GM21423 (cell line): Measurements from ENCODE around the gene HELZ.
"Not testable (repeated sequence)": the region's sequence is repeated elsewhere in the genome, so short reads cannot be mapped to it uniquely, and the experiment has no call there.

Experiments
- ATAC-seq: cut with Tn5 transposase; IDR thresholded peaks from one replicate; pipeline ENCODE4 v1.9.1; 2021; ENCODE audit warnings: mild to moderate bottlenecking, moderate library complexity; ENCODE audit not compliant: unreplicated experiment

Gene HELZ

DNA sequence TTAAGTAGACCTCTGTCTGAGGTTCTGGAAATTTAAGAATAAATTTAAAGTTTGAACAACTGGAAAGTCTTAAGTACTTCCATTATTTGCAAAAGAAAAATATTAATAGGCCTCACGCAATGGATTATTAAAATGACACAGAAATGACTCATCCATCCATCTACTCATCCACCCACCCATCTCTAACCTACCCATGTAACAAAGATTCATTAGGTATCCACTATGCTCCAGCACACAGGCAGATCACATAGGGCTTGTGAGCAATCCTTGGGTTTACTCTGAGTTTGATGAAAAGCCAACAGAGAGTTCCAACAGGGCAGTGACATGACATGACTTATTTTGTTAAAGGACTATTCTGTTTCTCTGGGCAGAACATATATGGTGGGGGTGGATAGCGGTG is 93.3 kb downstream of the HELZ start:
- no peak for ATAC-seq

DNA sequence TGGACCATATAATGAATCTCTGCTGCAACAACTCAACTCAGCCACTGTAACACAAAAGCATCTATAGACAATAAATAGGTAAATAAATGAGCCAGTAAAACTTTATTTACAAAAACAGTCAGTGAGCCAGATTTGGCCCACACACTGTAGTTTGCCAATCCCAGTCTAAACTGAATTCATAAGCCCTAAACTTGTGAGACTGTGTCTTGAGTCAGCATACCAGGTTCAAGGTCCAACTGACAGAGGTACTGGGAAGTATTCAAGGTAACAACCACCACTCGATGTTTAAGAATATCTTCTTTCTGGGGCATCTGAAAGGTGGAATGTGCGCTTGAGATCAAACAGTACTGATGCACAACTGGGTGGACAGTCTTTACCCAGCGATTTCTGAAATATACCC is 94.2 kb downstream of the HELZ start:
- no peak for ATAC-seq

DNA sequence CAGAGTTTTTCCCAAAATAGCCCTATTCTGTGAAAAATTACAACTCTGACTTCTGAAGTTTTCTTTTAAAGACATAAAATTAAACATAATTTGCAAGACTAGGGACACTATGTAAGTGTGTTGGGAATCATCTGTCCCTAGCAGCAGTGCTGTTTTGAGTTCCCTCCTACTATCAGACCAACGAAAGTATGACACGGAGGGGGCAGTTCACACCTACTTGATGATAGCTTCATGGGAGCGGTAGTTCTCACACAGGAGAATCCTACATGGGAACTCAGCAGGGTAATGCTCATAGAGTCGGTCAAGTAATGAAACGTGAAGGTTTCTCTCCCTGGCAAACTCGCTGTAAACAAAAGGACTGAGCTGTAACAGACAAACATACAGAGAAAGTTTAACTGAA is 96.6 kb downstream of the HELZ start:
- no peak for ATAC-seq

GRCh38 chr17:67145183-67145805 is 99.7 kb downstream of the HELZ start:
- no peak for ATAC-seq

DNA sequence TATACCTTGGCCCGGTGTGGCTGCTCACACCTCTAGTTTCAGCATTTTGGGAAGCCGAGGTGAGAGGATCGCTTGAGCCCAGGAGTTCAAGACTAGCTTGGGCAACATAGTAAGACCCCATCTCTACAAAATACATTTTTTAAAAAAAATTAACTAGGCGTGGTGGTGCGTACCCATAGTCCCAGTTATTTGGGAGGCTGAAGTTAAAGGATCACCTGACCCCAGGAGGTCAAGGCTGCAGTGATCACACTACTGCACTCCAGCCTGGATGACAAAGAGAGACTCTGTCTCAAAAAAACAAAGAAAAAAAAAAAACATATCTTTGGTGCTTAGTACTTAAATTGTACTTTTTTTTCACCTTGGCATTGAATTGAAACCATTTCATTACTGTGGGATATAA is 101.7 kb downstream of the HELZ start:
- no peak for ATAC-seq

- ATAC-seq = not testable (repeated sequence)
Observed at GRCh38 chr17:67142030-67142429, 103.0 kb downstream of the HELZ start.

- ATAC-seq = no peak
Observed at GRCh38 chr17:67139784-67140665, 105.0 kb downstream of the HELZ start.

GRCh38 chr17:67139289-67139688 is 105.7 kb downstream of the HELZ start:
- ATAC-seq = no peak

DNA sequence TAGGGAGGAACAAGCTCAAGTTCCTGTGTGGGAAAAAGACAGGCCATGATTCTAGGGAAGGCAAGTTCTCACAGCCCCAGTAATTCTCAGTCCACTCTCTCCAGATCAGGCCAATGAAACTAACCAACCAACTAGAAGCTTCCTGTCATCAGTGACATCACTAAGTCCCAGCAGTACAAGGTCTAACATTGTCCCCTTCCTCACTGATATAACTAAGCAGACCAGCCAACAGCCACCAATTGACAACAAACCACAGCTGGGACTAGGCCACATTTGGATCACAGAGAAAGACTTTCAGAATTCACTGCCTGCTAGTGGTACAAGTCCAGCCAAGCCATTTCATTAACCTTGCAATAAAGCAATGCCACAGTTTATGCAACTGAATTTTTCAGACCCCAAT is 106.6 kb downstream of the HELZ start:
- ATAC-seq = no peak

DNA sequence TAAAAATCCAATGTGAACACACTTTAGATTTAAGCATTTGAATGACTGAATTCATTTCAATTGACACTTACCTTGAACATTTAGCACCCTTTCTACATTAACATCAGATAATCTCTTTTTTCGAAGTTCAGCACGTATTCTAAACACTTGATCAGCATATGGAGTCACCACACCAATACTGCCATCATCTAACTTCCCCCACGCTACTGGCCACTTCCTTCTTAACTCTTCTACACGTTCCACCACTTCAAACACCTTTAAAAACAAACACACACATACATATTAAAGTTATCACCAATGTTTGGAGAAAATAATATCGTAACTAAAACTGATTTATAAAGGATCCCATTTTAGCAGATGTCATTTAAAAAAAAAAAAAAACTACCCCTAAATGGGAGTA is 107.1 kb downstream of the HELZ start:
- ATAC-seq = no peak

DNA sequence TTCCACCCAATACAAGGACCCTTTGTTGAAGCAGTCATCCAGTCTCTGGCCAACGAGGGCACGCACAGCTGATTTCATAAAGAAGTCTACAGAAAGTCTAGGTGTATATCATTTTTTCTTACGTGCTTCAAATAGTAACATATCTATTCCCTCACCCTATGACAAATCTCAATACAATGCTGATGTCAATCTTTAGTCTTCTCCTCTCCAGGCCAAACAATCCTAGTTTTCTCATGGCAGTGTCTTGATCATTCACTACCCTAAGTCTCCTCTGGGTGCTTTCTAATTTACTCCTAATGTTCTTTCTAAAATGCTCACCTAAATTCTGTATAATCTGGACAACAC is 108.0 kb downstream of the HELZ start:
- ATAC-seq = no peak

DNA sequence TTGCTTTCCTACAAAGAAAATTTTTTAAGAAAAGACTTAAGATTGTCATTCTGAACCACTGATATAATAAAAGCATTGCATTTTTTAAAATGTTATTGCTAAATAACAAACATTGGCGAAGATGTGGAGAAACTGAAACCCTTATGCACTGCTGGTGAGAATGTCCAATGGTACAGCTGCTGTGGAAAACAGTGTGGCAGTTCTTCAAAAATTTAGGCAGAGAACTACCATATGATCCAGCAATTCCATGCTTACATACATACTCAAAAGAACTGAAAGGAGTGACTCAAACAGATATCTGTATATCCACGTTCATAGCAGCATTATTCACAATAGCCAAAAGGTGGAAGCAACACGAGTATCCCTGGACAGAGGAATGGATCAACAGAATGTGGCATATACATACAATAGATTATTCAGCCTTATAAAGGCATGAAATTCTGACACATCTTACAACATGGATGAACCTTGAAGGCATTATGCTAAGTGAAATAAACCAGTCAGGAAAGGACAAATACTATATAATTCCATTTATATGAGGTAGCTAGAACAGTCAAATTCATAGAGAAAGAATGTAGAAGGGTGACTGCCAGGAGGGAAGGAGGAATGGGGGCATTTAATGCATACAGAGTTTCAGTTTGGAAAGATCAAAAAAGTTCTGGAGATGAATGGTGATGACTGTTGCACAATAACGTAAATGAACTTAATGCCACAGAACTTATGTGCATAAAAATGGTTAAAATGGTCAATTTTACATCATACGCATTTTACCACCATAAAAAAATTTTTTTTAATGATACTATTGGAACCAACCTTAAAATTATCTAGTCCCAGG is 108.6 kb downstream of the HELZ start:
- ATAC-seq = no peak

GRCh38 chr17:67133161-67133560 is 111.8 kb downstream of the HELZ start:
- no peak for ATAC-seq

- ATAC-seq = no peak
Observed at GRCh38 chr17:67132366-67132765, 112.6 kb downstream of the HELZ start.

DNA sequence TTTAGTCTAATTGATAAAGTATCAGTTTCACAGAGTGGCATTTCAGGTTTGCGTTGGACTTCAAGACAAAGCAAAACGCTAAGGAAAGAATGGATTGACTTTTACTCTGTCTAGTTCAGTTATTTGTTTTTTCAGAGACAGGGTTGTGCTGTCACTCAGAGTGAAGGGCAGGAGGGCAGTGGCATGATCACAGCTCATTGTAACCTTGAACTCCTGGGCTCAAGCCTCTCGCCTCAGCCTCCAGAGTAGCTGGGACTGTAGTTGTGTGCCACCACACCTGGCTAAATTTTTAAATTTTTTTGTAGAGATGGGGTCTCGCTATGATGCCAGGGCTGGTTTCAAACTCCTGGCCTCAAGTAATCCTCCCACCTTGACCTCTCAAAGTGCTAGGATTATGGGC is 114.2 kb downstream of the HELZ start:
- no peak for ATAC-seq

DNA sequence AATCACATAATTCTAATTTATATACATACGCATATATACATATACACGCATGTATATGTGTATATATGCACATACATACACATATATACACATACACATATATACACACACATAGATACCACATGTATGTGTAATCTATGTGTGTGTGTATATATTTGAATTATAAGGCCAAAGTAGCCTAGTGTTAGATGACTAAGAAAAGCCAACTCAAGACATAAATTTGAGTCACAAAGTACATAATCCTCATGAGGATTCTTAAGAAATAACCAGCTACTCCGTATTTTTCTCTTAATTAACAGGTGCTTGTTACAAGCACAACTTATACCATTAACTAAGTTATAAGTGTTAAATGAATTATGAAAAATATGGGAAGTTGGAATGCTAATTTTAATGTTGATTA is 115.7 kb downstream of the HELZ start:
- ATAC-seq = no peak

DNA sequence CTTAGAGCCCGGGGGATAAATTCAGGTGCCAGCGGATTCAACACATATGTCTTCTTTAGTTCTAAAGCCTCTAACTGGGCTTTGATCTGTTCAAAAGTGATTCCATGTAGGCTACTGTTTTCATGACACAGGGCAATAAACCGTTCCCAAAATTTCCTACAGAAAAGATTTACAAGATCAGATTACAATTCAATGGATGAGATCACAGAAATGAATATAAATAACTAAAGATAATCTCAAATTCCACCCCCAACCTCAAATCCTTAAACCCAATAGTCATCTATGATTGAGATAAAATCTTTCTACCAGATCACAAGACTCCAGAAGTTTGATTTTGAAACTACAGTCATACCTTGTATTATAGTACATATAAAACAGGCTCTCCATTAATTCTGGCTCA is 116.3 kb downstream of the HELZ start:
- ATAC-seq = no peak

DNA sequence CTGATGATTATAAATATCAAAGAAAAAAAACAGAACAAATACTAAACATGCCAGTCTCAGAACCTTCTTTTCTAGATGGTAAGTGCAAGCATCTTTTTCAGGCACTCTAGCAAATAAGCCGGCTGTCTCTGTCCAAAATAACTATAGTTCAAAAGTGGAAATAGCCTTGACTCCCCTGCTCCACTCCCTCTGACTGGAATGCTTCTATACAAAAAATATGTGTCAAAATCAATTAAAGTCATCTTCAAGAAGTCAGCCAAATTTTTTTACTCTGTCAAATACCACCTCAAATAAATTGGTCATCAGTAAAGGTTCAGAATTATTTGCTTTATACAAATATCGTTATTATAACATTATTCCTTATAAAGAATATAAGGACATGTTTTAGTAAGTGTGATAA is 117.1 kb downstream of the HELZ start:
- no peak for ATAC-seq

DNA sequence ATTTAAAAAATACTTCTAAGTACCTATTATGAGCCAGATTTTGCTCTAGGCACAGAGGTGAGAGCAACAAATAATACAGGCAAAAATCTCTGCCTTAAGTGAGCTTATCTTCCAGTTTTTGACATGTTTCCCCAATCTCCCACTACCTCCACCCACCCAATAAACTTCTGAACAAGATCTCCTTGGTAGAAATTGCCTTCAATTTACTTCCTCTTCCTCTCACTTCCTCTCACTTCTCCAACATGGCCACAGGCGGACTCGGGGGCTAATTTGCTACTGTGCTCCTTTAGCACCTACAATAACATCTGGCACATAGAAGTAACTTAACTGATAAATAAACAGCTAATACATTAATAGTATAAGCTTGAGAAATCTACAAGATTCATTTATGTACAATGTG is 118.0 kb downstream of the HELZ start:
- no peak for ATAC-seq

- not testable (repeated sequence) for ATAC-seq
Observed at GRCh38 chr17:67126543-67126942, 118.5 kb downstream of the HELZ start.

GRCh38 chr17:67125924-67126323 is 119.1 kb downstream of the HELZ start:
- no peak for ATAC-seq

DNA sequence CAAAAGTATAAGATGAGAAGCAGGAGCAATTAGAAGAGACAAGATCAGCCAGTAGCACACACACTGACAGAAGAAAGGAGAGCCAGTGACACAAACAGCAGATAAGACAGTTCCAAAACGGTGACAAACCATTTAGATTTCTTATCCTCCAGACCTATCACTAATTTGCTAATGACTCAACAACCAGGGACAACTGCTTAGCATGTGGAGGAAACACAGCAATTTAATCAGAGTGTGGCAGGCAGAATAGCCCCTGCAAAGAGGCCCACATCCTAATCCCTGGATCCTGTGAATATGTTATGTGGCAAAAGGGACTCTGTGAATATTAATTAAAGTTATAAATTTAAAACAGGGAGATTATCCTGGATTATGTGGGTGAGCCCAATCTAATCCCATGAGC is 119.6 kb downstream of the HELZ start:
- no peak for ATAC-seq
